H1 (cell line): Measurements from ENCODE around the gene KCP. TPM values are rescaled to one million over a fixed set of nuclear protein-coding genes. Genes with fewer than 3 reads are reported as not detected.

Experiments used
- CTCF ChIA-PET: fragments of 300-600 bp; sonication (Branson Sonifier 250); formaldehyde crosslinking; loops from one replicate; lab custom pipeline; 2021; ENCODE audit not compliant: partially characterized antibody; lab: Charles Lee
- POLR2A ChIA-PET: fragments of 300-600 bp; sonication (Branson Sonifier 250); formaldehyde crosslinking; loops from one replicate; lab custom pipeline; 2021; ENCODE audit warnings: inconsistent platforms; ENCODE audit not compliant: partially characterized antibody; lab: Charles Lee
- DNase-seq, 2 experiments: peaks; one replicate each; pipeline versions ENCODE4 v3.0.0 to v3.0.0-alpha.2; 2010 to 2022; ENCODE audit warnings: low spot score in 2 of 2, low read depth in 1 of 2, mixed read lengths in 1 of 2
- FAIRE-seq: peaks from 2 replicates; lab custom pipeline; 2011; peaks lifted over from hg19 to GRCh38; lab: Jason Lieb, UNC
- H2AFZ ChIP-seq: 2 replicates; pipeline ENCODE4 v1.8.1; 2012; ENCODE audit warnings: low read length, inconsistent platforms
- H2AK5ac ChIP-seq: 2 replicates; pipeline ENCODE4 v1.6.1; 2013; ENCODE audit warnings: low read depth, low read length
- H2BK120ac ChIP-seq: replicated peaks from 2 replicates; pipeline ENCODE3; 2013; ENCODE audit warnings: low read depth, low read length, inconsistent platforms
- H2BK12ac ChIP-seq: 2 replicates; pipeline ENCODE4 v1.6.1; 2013; ENCODE audit warnings: low read depth, low read length
- H2BK15ac ChIP-seq: 2 replicates; pipeline ENCODE4 v1.6.1; 2013; ENCODE audit warnings: low read length
- H2BK20ac ChIP-seq: 2 replicates; pipeline ENCODE4 v1.6.1; 2013; ENCODE audit warnings: low read length
- H2BK5ac ChIP-seq: 2 replicates; pipeline ENCODE4 v1.6.1; 2013; ENCODE audit warnings: low read depth, low read length
- H3K14ac ChIP-seq: 2 replicates; pipeline ENCODE4 v1.6.1; 2013; ENCODE audit warnings: inconsistent platforms; ENCODE audit not compliant: insufficient read length
- H3K18ac ChIP-seq: 2 replicates; pipeline ENCODE4 v1.6.1; 2013; ENCODE audit warnings: low read length; ENCODE audit errors: extremely low read depth
- H3K23ac ChIP-seq: 2 replicates; pipeline ENCODE4 v1.6.1; 2013; ENCODE audit warnings: inconsistent platforms; ENCODE audit not compliant: insufficient read length
- H3K23me2 ChIP-seq: 2 replicates; pipeline ENCODE4 v1.6.1; 2013; ENCODE audit warnings: low read depth, low read length
- H3K27ac ChIP-seq: 2 replicates; pipeline ENCODE4 v1.6.1; 2011; ENCODE audit warnings: low read depth, low read length, inconsistent platforms
- H3K27me3 ChIP-seq, 4 experiments: replicated peaks in 1 of 4; 1 replicate in 1 of 4; 2 replicates in 3 of 4; pipeline versions ENCODE4 v1.6.1 to v1.8.1; 2011 to 2013; ENCODE audit warnings: low read length in 3 of 4, mild to moderate bottlenecking in 3 of 4, inconsistent platforms in 2 of 4, mixed read lengths in 2 of 4, moderate library complexity in 1 of 4; ENCODE audit not compliant: control insufficient read depth in 3 of 4, insufficient read depth in 3 of 4; ENCODE audit errors: extremely low read depth in 1 of 4
- H3K36me3 ChIP-seq, 4 experiments: 2 replicates each; pipeline versions ENCODE4 v1.6.1 to v1.8.1; 2011 to 2013; ENCODE audit warnings: mild to moderate bottlenecking in 4 of 4, low read length in 3 of 4, moderate library complexity in 2 of 4, control low read depth in 1 of 4, inconsistent platforms in 1 of 4; ENCODE audit not compliant: insufficient read depth in 4 of 4, control insufficient read depth in 2 of 4
- H3K4ac ChIP-seq: replicated peaks from 2 replicates; pipeline ENCODE3; 2013; ENCODE audit warnings: low read length, low read depth, mixed read lengths, inconsistent platforms; ENCODE audit not compliant: insufficient read length
- H3K4me1 ChIP-seq, 4 experiments: replicated peaks in 1 of 4; 1 replicate in 1 of 4; 2 replicates in 3 of 4; pipeline versions ENCODE4 v1.6.1 to v1.8.1; 2011 to 2013; ENCODE audit warnings: low read length in 3 of 4, inconsistent platforms in 2 of 4, mixed read lengths in 1 of 4; ENCODE audit not compliant: insufficient read depth in 4 of 4, control insufficient read depth in 3 of 4
- H3K4me2 ChIP-seq, 2 experiments: 2 replicates each; pipeline versions ENCODE4 v1.6.1 to v1.8.1; 2011 to 2013; ENCODE audit warnings: low read depth in 2 of 2, low read length in 2 of 2, control low read depth in 1 of 2, inconsistent platforms in 1 of 2, mild to moderate bottlenecking in 1 of 2; ENCODE audit not compliant: insufficient read depth in 1 of 2
- H3K4me3 ChIP-seq, 4 experiments: fragments of 200-600, 300-600 bp in 1 of 4; sonication (generic), shearing (Covaris generic), sonication (Bioruptor Twin) in 1 of 4; 2 replicates each; pipeline versions ENCODE4 v1.5.1 to v1.8.1; 2011 to 2016; ENCODE audit warnings: low read length in 4 of 4, low read depth in 3 of 4, control low read depth in 2 of 4, inconsistent platforms in 2 of 4, mild to moderate bottlenecking in 2 of 4, mixed read lengths in 1 of 4, moderate library complexity in 1 of 4; ENCODE audit not compliant: insufficient read depth in 2 of 4; ENCODE audit errors: extremely low read depth in 1 of 4
- H3K56ac ChIP-seq: replicated peaks from 2 replicates; pipeline ENCODE3; 2013; ENCODE audit warnings: low read depth, mild to moderate bottlenecking, mixed read lengths, low read length, inconsistent platforms; ENCODE audit not compliant: insufficient read length
- H3K79me1 ChIP-seq: 2 replicates; pipeline ENCODE4 v1.6.1; 2013; ENCODE audit warnings: low read depth, low read length, control low read depth
- H3K79me2 ChIP-seq, 2 experiments: 2 replicates each; pipeline versions ENCODE4 v1.6.1 to v1.8.1; 2012 to 2013; ENCODE audit warnings: low read length in 2 of 2, mild to moderate bottlenecking in 2 of 2, inconsistent platforms in 1 of 2; ENCODE audit not compliant: insufficient read depth in 2 of 2, control insufficient read depth in 1 of 2
- H3K9ac ChIP-seq, 4 experiments: replicated peaks in 1 of 4; 1 replicate in 1 of 4; 2 replicates in 3 of 4; pipeline versions ENCODE4 v1.6.1 to v1.8.1; 2011 to 2013; ENCODE audit warnings: low read depth in 3 of 4, low read length in 3 of 4, control low read depth in 2 of 4, mild to moderate bottlenecking in 2 of 4, moderate library complexity in 2 of 4, inconsistent platforms in 1 of 4; ENCODE audit errors: extremely low read depth in 1 of 4
- H3K9me3 ChIP-seq, 2 experiments: 2 replicates each; pipeline versions ENCODE4 v1.6.1 to v1.8.1; 2012 to 2013; ENCODE audit warnings: mild to moderate bottlenecking in 2 of 2, moderate library complexity in 2 of 2, control low read depth in 1 of 2, inconsistent platforms in 1 of 2, low read depth in 1 of 2, low read length in 1 of 2, mixed read lengths in 1 of 2; ENCODE audit not compliant: insufficient read depth in 2 of 2
- H4K20me1 ChIP-seq, 2 experiments: replicated peaks in 1 of 2; 2 replicates each; pipeline versions ENCODE3 to v1.8.1; 2011 to 2013; ENCODE audit warnings: inconsistent platforms in 2 of 2, low read length in 2 of 2, mild to moderate bottlenecking in 1 of 2; ENCODE audit not compliant: insufficient read depth in 2 of 2, control insufficient read depth in 1 of 2
- H4K5ac ChIP-seq: 2 replicates; pipeline ENCODE4 v1.6.1; 2013; ENCODE audit warnings: low read length, low read depth, mixed read lengths, inconsistent platforms; ENCODE audit not compliant: insufficient read length
- H4K8ac ChIP-seq: 2 replicates; pipeline ENCODE4 v1.8.0; 2013; ENCODE audit warnings: mild to moderate bottlenecking, moderate library complexity, low read length, inconsistent platforms; ENCODE audit not compliant: insufficient read depth; ENCODE audit errors: extremely low read depth
- H4K91ac ChIP-seq: replicated peaks from 2 replicates; pipeline ENCODE3; 2013; ENCODE audit warnings: low read length, mixed read lengths, inconsistent platforms; ENCODE audit not compliant: insufficient read length
- EP300 ChIP-seq, 2 experiments: IDR thresholded peaks; 1 replicate in 1 of 2; 2 replicates in 1 of 2; pipeline ENCODE4 v1.6.1; 2011 to 2012; ENCODE audit warnings: low read depth in 2 of 2, low read length in 2 of 2, mild to moderate bottlenecking in 2 of 2, borderline replicate concordance in 1 of 2, inconsistent platforms in 1 of 2, moderate library complexity in 1 of 2
- TAF1 ChIP-seq: IDR thresholded peaks from 2 replicates; pipeline ENCODE4 v1.6.1; 2011; ENCODE audit warnings: mild to moderate bottlenecking, low read depth, low read length
- TAF7 ChIP-seq: optimal IDR thresholded peaks from 2 replicates; pipeline ENCODE3; 2011; ENCODE audit warnings: low read depth, mild to moderate bottlenecking, inconsistent platforms, low read length, moderate library complexity, borderline replicate concordance
- WGBS, 2 experiments: shearing (Covaris generic) in 1 of 2; methylation state at CpG; one replicate each; pipeline versions ENCODE4 v1.1.6 to v1.1.7; 2013 to 2015; ENCODE audit warnings: low lambda C conversion rate in 2 of 2, mixed read lengths in 2 of 2, inconsistent platforms in 1 of 2, low coverage in 1 of 2, missing lambda C conversion rate in 1 of 2; ENCODE audit not compliant: insufficient replicate concordance in 2 of 2, insufficient coverage in 1 of 2, insufficient read length in 1 of 2; ENCODE audit errors: extremely low coverage in 1 of 2, missing lambda C conversion rate in 1 of 2; 5-methylcytosine and 5-hydroxymethylcytosine counted together
- polyA plus RNA-seq, 7 experiments: library from polyadenylated mRNA; depleted of rRNA in 3 of 7; stranded (reverse) in 5 of 7; unstranded in 2 of 7; fragments of >200 nt in 5 of 7; fragments of 200-250 nt in 2 of 7; gene quantifications; 1 replicate in 5 of 7; 2 replicates in 1 of 7; 4 replicates in 1 of 7; pipeline versions ENCODE4 v1.2.1 to v1.2.3, GENCODE V29; 2011 to 2013; ENCODE audit warnings: missing spikeins in 2 of 7, mixed read lengths in 2 of 7
- total RNA-seq: library from RNA; stranded (reverse); fragmentation: NEBNext Ultra II Directional; extraction: Animal tissue kit (Norgen Biotek cat#: 25700); gene quantifications from 2 replicates; pipeline ENCODE4 v1.2.1, GENCODE V29; 2021
- TF ChIP-seq, protein P1 (sequence below), 3 experiments: IDR thresholded peaks; 1 replicate in 2 of 3; 2 replicates in 1 of 3; pipeline versions ENCODE4 v1.5.1 to v1.6.1; 2011; ENCODE audit warnings: low read length in 3 of 3, mild to moderate bottlenecking in 3 of 3, inconsistent platforms in 2 of 3, low read depth in 1 of 3, moderate library complexity in 1 of 3; ENCODE audit not compliant: insufficient read depth in 1 of 3; ENCODE audit errors: control extremely low read depth in 1 of 3

Gene KCP
- total and polyA plus RNA-seq, 2 of the 8 experiments (the other 6 are each of a cell fraction or from before 2014, with no cell fraction given) = 1.3 to 2.0 TPM

- Histone ChIP-seq H3K18ac (no peak overlapping the region), H2BK5ac (no peak overlapping the region)
- POLR2A ChIA-PET = no interaction called here
These were observed 45.2 kb downstream of the KCP start for GRCh38 chr7:128865303-128865702.

More at GRCh38 chr7:128865303-128865702, 45.2 kb downstream of the KCP start:
- H3K4me2 ChIP-seq = no peak overlapping the region
- no peak overlapping the region for H2AFZ ChIP-seq
- no peak overlapping the region for H2BK15ac ChIP-seq
- no peak overlapping the region for H4K8ac ChIP-seq
- FAIRE-seq (no peak), DNase-seq (no peak)
- H3K4me1 ChIP-seq = peaks cover 0 to 25% (median 13%) of the 10 kb centered on the region in 4 experiments; a peak in 6 of 7 replicates
- peaks cover 3 to 20% of the 10 kb centered on the region in 2 experiments for H4K20me1 ChIP-seq
- no peak overlapping the region for H3K4me3 ChIP-seq
- no peak overlapping the region for H4K91ac ChIP-seq
- no peak overlapping the region for H2BK120ac ChIP-seq
- TF ChIP-seq, protein P1, sequence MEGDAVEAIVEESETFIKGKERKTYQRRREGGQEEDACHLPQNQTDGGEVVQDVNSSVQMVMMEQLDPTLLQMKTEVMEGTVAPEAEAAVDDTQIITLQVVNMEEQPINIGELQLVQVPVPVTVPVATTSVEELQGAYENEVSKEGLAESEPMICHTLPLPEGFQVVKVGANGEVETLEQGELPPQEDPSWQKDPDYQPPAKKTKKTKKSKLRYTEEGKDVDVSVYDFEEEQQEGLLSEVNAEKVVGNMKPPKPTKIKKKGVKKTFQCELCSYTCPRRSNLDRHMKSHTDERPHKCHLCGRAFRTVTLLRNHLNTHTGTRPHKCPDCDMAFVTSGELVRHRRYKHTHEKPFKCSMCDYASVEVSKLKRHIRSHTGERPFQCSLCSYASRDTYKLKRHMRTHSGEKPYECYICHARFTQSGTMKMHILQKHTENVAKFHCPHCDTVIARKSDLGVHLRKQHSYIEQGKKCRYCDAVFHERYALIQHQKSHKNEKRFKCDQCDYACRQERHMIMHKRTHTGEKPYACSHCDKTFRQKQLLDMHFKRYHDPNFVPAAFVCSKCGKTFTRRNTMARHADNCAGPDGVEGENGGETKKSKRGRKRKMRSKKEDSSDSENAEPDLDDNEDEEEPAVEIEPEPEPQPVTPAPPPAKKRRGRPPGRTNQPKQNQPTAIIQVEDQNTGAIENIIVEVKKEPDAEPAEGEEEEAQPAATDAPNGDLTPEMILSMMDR (IDR thresholded peaks at IDR 0.05; ENCODE audit: control extremely low read depth in 1 of 3, insufficient read depth in 1 of 3, low read depth in 1 of 3, low read length in 3 of 3) = no peak
- TF ChIP-seq TAF1 (no peak), EP300 (IDR thresholded peaks at IDR 0.05; ENCODE audit: borderline replicate concordance in 1 of 2, low read depth in 2 of 2, low read length in 2 of 2) (no peak), TAF7 (no peak)
- H2AK5ac ChIP-seq = no peak overlapping the region
- no peak overlapping the region for H3K27ac ChIP-seq
- no peaks in the 10 kb centered on the region for H3K36me3 ChIP-seq
- H3K79me1 ChIP-seq = no peaks in the 10 kb centered on the region
- 91% methylated on average over 12 of the region's 12 CpGs; no CpG with 5 or more reads in 1 of the 2 experiments for WGBS, 2 experiments
- no peak overlapping the region for H3K4ac ChIP-seq
- peaks cover 18% of the 10 kb centered on the region for H3K23me2 ChIP-seq
- CTCF ChIA-PET = interaction anchor here (2.0 to 10.2 kb wide), 5 partner anchors 8 to 82 kb away, joined by 5 to 189 read pairs (median 68); no protein-coding TSS in a partner anchor
- H4K5ac ChIP-seq = no peak overlapping the region
- H3K79me2 ChIP-seq = no peaks in the 10 kb centered on the region
- H2BK12ac ChIP-seq = no peak overlapping the region
- peaks cover 3 to 27% (median 23%) of the 10 kb centered on the region in 4 experiments for H3K27me3 ChIP-seq
- no peak overlapping the region for H2BK20ac ChIP-seq
- H3K9me3 ChIP-seq = no peaks in the 10 kb centered on the region
- H3K56ac ChIP-seq = no peak overlapping the region
- no peak overlapping the region for H3K14ac ChIP-seq
- H3K23ac ChIP-seq = no peak overlapping the region
- H3K9ac ChIP-seq = no peak overlapping the region
